ENCODE results near the gene RBBP6.
"Not testable (repeated sequence)": the region's sequence is repeated elsewhere in the genome, so short reads cannot be mapped to it uniquely, and the experiment has no call there.

RBBP6 gene

DNA sequence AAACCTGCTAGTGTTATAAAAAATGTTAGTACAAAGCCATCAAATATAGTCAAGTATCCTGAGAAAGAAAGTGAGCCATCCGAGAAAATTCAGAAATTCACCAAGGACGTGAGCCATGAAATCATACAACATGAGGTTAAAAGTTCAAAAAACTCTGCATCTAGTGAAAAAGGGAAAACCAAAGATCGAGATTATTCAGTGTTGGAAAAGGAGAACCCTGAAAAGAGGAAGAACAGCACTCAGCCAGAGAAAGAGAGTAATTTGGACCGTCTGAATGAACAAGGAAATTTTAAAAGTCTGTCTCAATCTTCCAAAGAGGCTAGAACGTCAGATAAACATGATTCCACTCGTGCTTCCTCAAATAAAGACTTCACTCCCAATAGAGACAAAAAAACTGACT is 31.7 kb downstream of the RBBP6 start:
- no peak for DNase-seq

DNA sequence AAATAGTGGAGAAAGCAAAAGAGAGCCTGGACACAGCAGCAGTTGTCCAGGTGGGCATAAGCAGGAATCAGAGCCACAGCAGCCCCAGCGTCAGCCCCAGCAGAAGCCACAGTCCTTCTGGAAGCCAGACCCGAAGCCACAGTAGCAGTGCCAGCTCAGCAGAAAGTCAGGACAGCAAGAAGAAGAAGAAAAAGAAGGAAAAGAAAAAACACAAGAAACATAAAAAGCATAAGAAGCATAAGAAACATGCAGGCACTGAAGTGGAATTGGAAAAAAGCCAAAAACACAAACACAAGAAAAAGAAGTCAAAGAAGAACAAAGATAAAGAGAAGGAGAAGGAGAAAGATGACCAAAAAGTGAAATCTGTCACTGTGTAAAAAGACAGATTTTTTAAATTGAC is 32.7 kb downstream of the RBBP6 start:
- no peak for DNase-seq

DNA sequence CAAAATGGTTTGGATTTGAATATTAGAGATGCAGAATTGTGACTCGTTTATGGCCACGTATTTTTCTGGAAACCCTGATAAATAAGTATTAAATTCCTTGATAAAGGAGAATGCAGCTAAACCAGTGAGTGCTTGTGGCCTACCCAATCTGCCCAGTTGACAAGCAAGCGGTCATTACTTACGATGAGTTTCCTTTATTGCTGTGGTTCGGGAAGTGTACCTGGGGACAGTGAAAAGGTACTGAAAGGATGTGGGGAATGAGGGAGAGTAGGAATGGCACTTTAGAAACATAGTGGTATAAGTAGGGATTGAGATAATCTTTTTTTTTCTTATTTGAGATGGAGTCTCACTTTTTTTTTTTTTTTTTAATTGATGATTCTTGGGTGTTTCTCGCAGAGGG is 33.8 kb downstream of the RBBP6 start:
- DNase-seq, result no peak

DNA sequence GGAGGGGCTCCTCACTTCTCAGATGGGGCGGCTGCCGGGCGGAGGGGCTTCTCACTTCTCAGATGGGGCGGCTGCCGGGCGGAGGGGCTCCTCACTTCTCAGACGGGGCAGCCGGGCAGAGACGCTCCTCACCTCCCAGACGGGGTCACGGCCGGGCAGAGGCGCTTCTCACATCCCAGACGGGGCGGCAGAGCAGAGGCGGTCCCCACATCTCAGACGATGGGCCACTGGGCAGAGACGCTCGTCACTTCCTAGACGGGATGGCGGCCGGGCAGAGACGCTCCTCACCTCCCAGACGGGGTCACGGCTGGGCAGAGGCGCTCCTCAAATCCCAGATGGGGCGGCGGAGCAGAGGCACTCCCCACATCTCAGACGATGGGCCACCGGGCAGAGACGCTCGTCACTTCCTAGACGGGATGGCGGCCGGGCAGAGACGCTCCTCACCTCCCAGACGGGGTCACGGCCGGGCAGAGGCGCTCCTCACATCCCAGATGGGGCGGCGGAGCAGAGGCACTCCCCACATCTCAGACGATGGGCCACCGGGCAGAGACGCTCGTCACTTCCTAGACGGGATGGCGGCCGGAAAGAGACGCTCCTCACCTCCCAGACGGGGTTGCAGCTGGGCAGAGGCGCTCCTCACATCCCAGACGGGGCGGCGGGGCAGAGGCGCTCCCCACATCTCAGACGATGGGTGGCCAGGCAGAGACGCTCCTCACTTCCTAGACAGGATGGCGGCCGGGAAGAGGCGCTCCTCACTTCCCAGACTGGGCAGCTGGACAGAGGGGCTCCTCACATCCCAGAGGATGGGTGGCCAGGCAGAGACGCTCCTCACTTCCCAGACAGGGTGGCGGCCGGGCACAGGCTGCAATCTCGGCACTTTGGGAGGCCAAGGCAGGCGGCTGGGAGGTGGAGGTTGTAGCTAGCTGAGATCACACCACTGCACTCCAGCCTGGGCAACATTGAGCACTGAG is 35.4 kb downstream of the RBBP6 start:
- not testable (repeated sequence) for DNase-seq

DNA sequence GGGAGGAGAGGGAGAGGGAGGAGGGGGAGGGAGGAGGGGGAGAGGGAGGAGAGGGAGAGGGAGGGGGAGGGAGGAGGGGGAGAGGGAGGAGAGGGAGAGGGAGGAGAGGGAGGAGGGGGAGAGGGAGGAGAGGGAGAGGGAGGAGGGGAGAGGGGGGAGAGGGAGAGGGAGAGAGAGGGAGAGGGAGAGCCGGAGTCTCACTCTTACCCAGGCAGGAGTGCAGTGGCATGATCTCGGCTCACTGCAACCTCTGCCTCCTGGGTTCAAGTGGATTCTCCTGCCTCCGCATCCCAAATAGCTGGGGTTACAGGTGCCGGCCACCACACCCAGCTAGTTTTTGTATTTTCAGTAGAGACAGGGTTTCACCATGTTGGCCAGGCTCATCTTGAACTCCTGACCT is 36.4 kb downstream of the RBBP6 start:
- not testable (repeated sequence) for DNase-seq

DNA sequence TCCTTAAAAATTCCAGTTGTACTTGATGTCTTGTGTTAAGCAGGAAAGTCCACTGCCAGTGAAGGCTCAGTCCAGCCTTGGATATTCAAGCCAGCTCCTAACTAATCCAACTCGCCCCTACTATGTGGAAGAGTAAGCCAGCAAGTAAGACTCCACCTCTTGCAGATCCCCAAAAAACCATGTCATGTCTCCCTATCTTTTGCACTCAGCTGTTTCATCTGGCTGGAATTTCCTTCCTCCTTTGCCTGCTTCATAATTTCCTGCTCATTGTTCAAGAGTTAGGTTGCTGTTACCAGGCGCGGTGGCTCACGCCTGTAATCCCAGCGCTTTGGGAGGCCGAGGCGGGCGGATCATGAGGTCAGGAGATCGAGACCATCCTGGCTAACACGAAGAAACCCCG is 37.8 kb downstream of the RBBP6 start:
- no peak for DNase-seq

DNA sequence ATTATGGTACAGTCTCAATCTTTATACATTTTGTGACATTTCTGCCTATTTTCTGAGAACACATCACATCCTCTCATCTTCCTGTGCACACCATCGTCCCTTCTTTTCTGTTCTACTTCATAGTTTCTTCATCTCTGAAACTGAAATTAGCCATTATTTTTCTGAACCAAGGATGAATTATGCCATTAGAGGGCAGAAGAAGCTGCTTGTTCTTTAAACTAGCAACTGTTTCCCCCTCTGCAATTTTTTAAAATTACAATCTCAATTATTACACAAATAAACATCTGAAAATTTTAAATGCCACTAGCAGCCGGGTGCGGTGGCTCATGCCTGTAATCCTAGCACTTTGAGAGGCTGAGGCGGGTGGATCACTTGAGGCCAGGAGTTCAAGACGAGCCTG is 41.3 kb downstream of the RBBP6 start:
- DNase-seq, result no peak

DNA sequence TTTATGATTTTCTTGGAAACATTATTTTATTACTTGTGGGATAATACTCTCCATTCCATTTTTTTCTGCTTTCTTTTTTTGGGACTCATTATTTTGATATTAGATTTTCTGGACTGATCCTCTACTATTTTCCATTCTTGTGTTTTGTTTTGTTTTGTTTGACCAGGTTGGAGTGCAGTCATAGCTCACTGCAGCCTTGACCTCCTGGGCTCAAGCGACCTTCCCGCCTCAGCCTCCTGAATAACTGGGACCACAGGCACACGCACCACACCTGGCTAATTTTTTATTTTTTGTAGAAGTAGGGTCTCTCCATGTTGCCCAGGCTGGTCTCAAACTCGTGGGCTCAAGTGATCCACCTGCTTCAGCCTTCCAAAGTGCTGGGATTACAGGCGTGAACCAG is 44.1 kb downstream of the RBBP6 start:
- no peak for DNase-seq

DNA sequence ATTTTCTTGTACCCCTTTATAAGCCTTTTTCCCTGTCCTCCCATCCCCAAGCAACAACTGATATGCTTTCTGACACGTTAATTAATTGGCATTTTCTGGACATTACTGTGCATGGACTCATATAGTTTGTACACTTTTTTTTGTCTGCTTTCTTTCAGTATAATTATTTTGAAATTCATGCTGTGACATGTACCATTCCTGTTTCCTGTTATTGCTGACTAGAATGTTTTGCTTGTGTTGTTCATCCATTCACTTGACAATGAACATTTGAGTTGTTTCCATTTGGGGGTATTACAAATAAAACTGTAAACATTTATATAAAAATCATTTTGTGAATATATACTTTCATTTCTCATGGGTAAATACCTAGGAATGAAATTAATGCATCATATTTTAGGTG is 50.6 kb downstream of the RBBP6 start:
- no peak for DNase-seq

DNA sequence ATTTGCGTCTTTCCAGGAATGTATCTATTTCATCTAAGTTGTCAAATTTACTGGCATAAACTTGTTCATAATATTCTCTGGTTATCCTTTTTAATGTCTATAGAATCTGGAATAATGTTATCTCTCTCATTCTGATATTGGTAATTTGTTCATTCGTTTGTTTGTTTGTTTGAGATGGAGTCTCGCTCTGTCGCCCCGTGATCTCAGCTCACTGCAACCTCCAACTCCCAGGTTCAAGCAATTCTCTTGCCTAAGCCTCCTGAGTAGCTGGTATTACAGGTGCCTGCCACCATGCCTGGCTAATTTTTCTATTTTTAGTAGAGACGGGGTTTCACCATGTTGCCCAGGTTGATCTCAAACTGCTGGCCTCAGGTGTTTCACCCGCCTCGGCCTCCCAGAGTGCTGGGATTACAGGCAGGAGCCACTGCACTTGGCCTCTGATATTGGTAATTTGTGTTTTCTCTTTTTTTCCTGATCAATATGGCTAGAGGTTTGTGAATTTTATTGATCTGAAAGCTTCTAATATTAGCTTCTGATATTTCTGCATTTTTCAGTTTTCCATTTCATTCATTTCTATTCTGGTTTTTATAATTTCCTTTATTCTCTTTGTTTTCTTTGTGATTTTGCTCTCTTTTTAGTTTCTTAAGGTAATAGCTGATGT is 59.5 kb downstream of the RBBP6 start:
- DNase-seq, result no peak

DNA sequence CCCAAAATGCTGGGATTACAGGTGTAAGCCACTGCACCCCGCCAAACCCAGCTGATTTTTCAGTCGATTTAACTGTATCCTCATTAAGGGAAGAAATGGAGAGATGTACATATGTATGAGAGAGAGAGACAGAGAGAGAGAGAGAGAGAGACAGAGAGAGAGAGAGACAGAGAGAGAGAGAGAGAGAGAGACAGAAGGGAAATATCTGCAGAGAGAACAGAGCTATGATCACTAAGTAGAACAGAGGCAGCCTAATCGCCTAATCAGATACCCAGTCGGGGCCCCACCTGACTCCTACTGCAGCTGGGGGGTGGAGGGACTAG is 70.0 kb downstream of the RBBP6 start:
- DNase-seq, result no peak

DNA sequence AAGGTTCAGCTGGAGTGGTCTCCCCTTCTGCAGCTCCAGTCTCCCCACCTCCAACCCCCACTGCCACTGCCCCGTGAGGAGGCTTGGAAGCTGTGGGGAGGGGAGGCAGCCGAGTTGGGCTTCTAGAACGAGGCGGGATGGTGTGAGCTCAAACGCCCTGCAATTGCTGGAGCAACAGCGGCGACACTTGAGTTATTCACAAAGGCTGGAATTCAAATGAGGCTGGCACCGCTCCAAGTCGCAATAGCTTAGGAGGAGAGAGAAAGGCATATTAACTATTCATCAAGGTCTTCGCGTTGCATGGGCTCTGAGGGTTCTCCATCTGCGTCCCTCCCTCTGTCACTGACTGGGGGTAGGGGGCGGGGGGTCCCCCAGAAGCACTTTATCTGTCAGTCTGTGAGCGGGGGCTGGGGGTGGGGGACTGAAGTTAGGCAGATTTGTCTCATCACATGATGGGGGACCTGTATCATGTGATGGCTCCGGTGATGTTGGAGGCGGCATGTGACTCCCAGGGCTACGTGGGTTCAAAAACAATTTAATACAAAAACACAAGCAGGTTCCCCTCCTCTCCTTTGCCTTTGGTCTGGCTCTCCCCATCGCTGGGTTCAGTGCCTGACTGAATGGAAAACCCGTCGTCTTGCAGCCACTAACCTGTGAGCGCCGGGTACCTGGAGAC is 70.5 kb downstream of the RBBP6 start:
- peak; percentile 63 to 84 for DNase-seq

DNA sequence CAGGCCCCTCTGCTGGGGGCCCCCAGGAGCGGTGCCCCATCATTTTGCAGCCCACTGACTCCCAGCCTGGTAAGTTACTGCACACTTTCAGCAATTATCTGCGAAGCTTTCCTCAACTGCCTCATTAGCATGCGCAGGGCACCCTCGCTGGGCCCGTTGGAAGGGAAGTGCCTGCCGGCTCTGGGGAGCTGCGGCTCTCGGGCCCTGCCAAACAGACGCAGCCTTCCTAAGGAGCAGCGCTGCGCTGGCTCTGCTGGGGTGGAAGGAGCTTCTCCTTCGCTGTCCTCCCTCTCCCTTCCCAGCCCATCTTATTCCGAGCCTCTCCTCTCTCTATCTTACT is 71.0 kb downstream of the RBBP6 start:
- DNase-seq, result peak; percentile 22 to 59

DNA sequence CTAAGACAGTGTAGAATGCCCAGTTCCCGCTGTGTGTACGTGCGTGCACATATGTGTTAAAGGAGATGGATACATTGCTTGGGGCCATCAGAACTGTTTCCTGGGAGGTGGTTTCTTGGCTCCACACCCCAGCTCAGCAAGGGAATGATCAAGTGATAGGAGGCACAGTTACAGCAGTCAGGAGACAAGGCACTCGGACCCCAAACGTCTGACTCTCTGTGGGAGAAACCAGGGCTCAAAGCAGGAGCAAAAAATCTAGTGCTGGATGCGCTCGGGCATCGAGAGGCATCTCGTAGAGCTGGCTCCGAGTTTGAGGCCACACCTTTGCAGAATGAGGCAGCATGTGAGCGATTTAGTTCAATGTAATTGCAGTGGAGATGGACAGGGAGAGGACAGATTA is 71.9 kb downstream of the RBBP6 start:
- DNase-seq, result no peak

DNA sequence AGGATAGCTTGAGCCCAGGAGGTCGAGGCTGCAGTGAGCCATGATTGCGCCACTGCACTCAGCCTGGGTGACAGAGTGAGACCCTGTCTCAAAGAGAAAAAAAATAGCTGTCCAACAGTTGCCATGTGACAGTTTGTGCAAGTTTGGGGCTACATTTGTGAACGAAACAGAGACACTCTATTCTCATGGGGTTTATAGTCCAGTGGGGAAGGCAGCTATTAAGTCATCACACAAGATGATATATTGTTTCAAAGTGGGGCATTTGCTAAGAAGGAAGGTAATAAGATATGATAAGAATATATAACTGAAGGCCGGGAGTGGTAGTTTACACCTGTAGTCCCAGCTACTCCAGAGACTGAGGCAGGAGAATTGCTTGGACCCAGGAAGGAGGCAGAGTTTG is 73.3 kb downstream of the RBBP6 start:
- DNase-seq, result no peak

DNA sequence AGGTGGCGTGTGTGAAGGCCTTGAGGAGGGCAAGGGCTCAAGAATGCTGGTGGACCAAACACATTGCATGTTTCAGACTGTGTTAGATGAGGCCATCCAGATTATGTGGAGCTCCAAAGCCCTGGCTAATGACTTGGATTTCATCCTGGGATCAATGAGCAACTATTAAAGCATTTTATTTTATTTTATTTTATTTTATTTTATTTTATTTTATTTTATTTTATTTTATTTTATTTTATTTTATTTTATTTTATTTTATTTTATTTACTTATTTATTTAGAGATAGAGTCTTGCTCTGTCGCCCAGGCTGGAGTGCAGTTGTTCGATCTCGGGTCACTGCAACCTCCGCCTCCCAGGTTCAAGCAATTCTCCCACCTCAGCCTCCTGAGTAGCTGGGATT is 73.9 kb downstream of the RBBP6 start:
- DNase-seq, result not testable (repeated sequence)

DNA sequence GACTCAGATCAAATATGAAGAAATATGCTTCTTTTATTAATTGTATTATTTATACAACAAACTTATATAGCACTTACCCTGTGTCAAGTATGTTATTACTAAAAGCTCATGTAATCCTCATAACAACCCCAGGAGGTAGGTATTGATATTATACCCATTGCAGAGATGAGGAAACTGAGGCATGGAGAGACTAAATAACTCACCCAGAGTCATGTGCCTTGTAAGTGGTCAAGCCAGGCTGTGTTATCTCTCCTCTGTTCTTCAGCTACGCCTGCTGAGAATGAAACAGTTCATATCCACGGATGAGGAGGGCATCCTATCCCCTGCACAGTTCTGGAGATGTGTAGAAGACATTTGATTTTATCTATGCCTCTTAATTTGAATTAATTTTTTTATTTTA is 78.1 kb downstream of the RBBP6 start:
- no peak for DNase-seq
